Activated CD8-positive, alpha-beta T cell treated with anti-CD3 and anti-CD28 coated beads for 36 hours (primary cell): Measurements from ENCODE around the gene FGFBP2. TPM values are rescaled to one million over a fixed set of nuclear protein-coding genes. Genes with fewer than 3 reads are reported as not detected.

ENCODE experiments used
- ATAC-seq: fragments of 200-7000 bp; cut with Tn5 transposase; one replicate; pipeline ENCODE4 v1.10.0; 2021; ENCODE audit warnings: mild to moderate bottlenecking, moderate library complexity
- CTCF ChIA-PET: fragments of 350-600 bp; sonication (Branson Sonifier 250); formaldehyde crosslinking; loops from one replicate; lab custom pipeline; 2021; ENCODE audit warnings: antibody characterized with exemption; lab: Charles Lee
- POLR2A ChIA-PET: fragments of 350-600 bp; sonication (Branson Sonifier 250); formaldehyde crosslinking; loops from one replicate; lab custom pipeline; 2021; ENCODE audit warnings: antibody characterized with exemption; lab: Charles Lee
- DNase-seq: peaks from one replicate; pipeline ENCODE4 v3.0.0-alpha.2; 2020
- H3K27ac Mint-ChIP-seq: one replicate; pipeline ENCODE4 v1.8.0; 2021; ENCODE audit warnings: mild to moderate bottlenecking, mixed read lengths
- H3K27me3 Mint-ChIP-seq: one replicate; pipeline ENCODE4 v1.8.0; 2021; ENCODE audit warnings: mixed read lengths
- H3K36me3 Mint-ChIP-seq: one replicate; pipeline ENCODE4 v1.8.0; 2021; ENCODE audit warnings: low read depth, mixed read lengths
- H3K4me1 Mint-ChIP-seq: one replicate; pipeline ENCODE4 v1.8.0; 2021; ENCODE audit warnings: low read depth, mixed read lengths
- H3K4me3 Mint-ChIP-seq: one replicate; pipeline ENCODE4 v1.8.0; 2021; ENCODE audit warnings: mild to moderate bottlenecking, moderate library complexity, mixed read lengths
- H3K9me3 Mint-ChIP-seq: one replicate; pipeline ENCODE4 v1.8.0; 2021; ENCODE audit warnings: mixed read lengths
- intact Hi-C: fragments of 100-400 bp; cut with micrococcal nuclease; formaldehyde crosslinking; loops from one replicate; pipeline ENCODE4 v1.10.0; 2022
- total RNA-seq, 2 experiments: library from RNA; stranded (reverse); gene quantifications; one replicate each; pipeline ENCODE4 v1.2.3, GENCODE V29; 2021
- TF ChIP-seq, protein P1 (sequence below): fragments of 200-600 bp; IDR thresholded peaks from one replicate; pipeline ENCODE4 v1.8.0; 2022; ENCODE audit warnings: antibody characterized with exemption, mild to moderate bottlenecking

Gene FGFBP2
- total RNA-seq, 2 experiments from 2014 or later = 6.3 to 8.2 TPM

- POLR2A ChIA-PET = interaction anchor here (1.0 kb wide), 1 partner anchor 31 kb away, joined by 3 read pairs; no protein-coding TSS in a partner anchor
These were observed 31.3 kb downstream of the FGFBP2 start for GRCh38 chr4:15931451-15932210.

DNA sequence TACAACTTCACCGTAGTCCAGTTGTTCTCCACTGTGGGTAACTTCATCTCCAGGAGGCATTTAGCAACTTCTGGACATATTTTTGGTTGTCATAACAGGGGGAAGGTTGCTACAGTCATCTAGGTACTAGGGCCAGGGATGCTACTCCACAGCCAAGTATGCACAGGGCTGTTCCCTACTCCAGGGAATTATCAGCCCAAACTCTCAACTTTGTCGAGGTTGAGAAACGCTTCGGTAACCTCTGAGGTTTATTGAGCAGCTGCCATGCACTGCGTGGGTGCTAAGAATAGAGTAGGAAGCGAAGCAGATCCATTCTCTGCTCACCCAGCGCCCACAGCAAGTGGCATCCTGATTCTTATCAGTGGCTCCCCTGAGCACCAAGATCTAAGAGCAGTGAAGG lies 32.7 kb downstream of the FGFBP2 start:
- ATAC-seq (peak; percentile 31), DNase-seq (peak; percentile 35)
- ChIA-PET CTCF (interaction anchor here (0.7 to 3.9 kb wide), 3 partner anchors 26 to 71 kb away, joined by 3 to 23 read pairs (median 4); no protein-coding TSS in a partner anchor), POLR2A (no interaction called here)
- Mint-ChIP-seq H3K4me3 (no peak overlapping the region), H3K27ac (peak overlapping the region; percentile 28), H3K27me3 (peaks cover 16% of the 10 kb centered on the region), H3K9me3 (no peaks in the 10 kb centered on the region), H3K4me1 (peaks cover 19% of the 10 kb centered on the region), H3K36me3 (no peaks in the 10 kb centered on the region)
- intact Hi-C loops = no loop called here
- TF ChIP-seq, protein P1, sequence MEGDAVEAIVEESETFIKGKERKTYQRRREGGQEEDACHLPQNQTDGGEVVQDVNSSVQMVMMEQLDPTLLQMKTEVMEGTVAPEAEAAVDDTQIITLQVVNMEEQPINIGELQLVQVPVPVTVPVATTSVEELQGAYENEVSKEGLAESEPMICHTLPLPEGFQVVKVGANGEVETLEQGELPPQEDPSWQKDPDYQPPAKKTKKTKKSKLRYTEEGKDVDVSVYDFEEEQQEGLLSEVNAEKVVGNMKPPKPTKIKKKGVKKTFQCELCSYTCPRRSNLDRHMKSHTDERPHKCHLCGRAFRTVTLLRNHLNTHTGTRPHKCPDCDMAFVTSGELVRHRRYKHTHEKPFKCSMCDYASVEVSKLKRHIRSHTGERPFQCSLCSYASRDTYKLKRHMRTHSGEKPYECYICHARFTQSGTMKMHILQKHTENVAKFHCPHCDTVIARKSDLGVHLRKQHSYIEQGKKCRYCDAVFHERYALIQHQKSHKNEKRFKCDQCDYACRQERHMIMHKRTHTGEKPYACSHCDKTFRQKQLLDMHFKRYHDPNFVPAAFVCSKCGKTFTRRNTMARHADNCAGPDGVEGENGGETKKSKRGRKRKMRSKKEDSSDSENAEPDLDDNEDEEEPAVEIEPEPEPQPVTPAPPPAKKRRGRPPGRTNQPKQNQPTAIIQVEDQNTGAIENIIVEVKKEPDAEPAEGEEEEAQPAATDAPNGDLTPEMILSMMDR = no peak

More at GRCh38 chr4:15931451-15932210, 31.3 kb downstream of the FGFBP2 start:
- H3K4me3 Mint-ChIP-seq = no peak overlapping the region
- TF ChIP-seq, protein P1 = no peak
- CTCF ChIA-PET = interaction anchor here (1.1 to 3.9 kb wide), 3 partner anchors 25 to 69 kb away, joined by 4 to 23 read pairs (median 5); no protein-coding TSS in a partner anchor
- peaks cover 15% of the 10 kb centered on the region for H3K27me3 Mint-ChIP-seq
- DNase-seq (no peak), ATAC-seq (no peak)
- H3K27ac Mint-ChIP-seq = no peak overlapping the region
- H3K4me1 Mint-ChIP-seq = peaks cover 19% of the 10 kb centered on the region
- H3K36me3 Mint-ChIP-seq = no peaks in the 10 kb centered on the region
- H3K9me3 Mint-ChIP-seq = no peaks in the 10 kb centered on the region
- intact Hi-C loops = no loop called here

GRCh38 chr4:15929540-15929939 lies 33.4 kb downstream of the FGFBP2 start:
- ChIA-PET POLR2A (no interaction called here), CTCF (interaction anchor here (0.9 to 3.9 kb wide), 2 partner anchors 47 to 124 kb away, joined by 5 to 23 read pairs; no protein-coding TSS in a partner anchor)
- H3K4me3 Mint-ChIP-seq = no peak overlapping the region
- TF ChIP-seq, protein P1 = no peak
- peaks cover 19% of the 10 kb centered on the region for H3K4me1 Mint-ChIP-seq
- no peaks in the 10 kb centered on the region for H3K36me3 Mint-ChIP-seq
- no peaks in the 10 kb centered on the region for H3K9me3 Mint-ChIP-seq
- peak overlapping the region; percentile 36 for H3K27ac Mint-ChIP-seq
- intact Hi-C loops = no loop called here
- DNase-seq (peak; percentile 23), ATAC-seq (peak; percentile 78)
- H3K27me3 Mint-ChIP-seq = peaks cover 16% of the 10 kb centered on the region

GRCh38 chr4:15928883-15929282 lies 34.1 kb downstream of the FGFBP2 start:
- Mint-ChIP-seq H3K4me1 (peaks cover 19% of the 10 kb centered on the region), H3K9me3 (no peaks in the 10 kb centered on the region), H3K36me3 (no peaks in the 10 kb centered on the region), H3K27me3 (peaks cover 14% of the 10 kb centered on the region), H3K4me3 (no peak overlapping the region), H3K27ac (peak overlapping the region; percentile 45)
- ChIA-PET POLR2A (no interaction called here), CTCF (interaction anchor here (0.9 to 3.9 kb wide), 2 partner anchors 46 to 123 kb away, joined by 5 to 23 read pairs; no protein-coding TSS in a partner anchor)
- intact Hi-C loops = no loop called here
- TF ChIP-seq, protein P1 = no peak
- ATAC-seq = peak; percentile 16
- no peak for DNase-seq

DNA sequence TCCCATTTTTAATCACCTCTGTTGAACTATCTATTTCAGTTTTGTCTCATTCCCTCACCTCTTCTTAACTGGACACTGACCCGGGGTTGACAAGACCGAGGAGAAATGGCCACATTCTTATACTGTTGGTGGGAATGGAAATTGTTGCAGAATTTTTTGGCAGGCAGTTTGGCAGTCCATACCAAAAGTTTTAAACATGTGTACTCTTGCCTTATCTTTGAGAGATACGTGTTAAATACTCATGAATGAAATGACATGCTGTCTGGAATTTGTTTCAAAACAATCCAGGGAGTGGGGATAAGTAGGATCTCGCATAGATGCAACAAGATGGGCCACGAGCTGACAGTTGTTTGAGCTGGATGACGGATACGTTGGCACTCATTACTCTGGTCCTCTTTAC lies 36.5 kb downstream of the FGFBP2 start:
- no peaks in the 10 kb centered on the region for H3K36me3 Mint-ChIP-seq
- CTCF ChIA-PET = interaction anchor here (1.5 kb wide), 1 partner anchor 44 kb away, joined by 9 read pairs; no protein-coding TSS in a partner anchor
- peaks cover 19% of the 10 kb centered on the region for H3K4me1 Mint-ChIP-seq
- ATAC-seq (no peak), DNase-seq (no peak)
- no peak overlapping the region for H3K27ac Mint-ChIP-seq
- TF ChIP-seq, protein P1 = no peak
- H3K27me3 Mint-ChIP-seq = peaks cover 12% of the 10 kb centered on the region
- H3K9me3 Mint-ChIP-seq = no peaks in the 10 kb centered on the region
- no peak overlapping the region for H3K4me3 Mint-ChIP-seq
- intact Hi-C loops = no loop called here
- POLR2A ChIA-PET = no interaction called here
